PC-3 (cell line): ENCODE measurements around the gene PTPRB. TPM values are rescaled to one million over a fixed set of nuclear protein-coding genes. Genes with fewer than 3 reads are reported as not detected.

Source experiments
- ATAC-seq: fragments of 200-7000 bp; cut with Tn5 transposase; 2 replicates; pipeline ENCODE4 v1.9.1; 2020; ENCODE audit warnings: mild to moderate bottlenecking, moderate library complexity
- BruUV-seq: library from RNA; stranded (reverse); fragments of 400-500 nt; replicated peaks from 2 replicates; lab custom pipeline; 2021; lab: Mats Ljungman, UMichigan
- CTCF ChIA-PET: fragments of 300-600 bp; sonication (Branson Sonifier 250); formaldehyde crosslinking; loops from one replicate; lab custom pipeline; 2022; ENCODE audit warnings: antibody characterized with exemption; lab: Charles Lee
- POLR2A ChIA-PET: fragments of 300-600 bp; sonication (Branson Sonifier 250); formaldehyde crosslinking; loops from one replicate; lab custom pipeline; 2022; ENCODE audit warnings: antibody characterized with exemption; ENCODE audit not compliant: unreplicated experiment; lab: Charles Lee
- DNase-seq: peaks from one replicate; pipeline ENCODE4 v3.0.0-alpha.2; 2015
- H2AFZ ChIP-seq: fragments of 300-600 bp; sonication (generic); 2 replicates; pipeline ENCODE4 v1.6.0; 2016; ENCODE audit warnings: antibody characterized with exemption, low read length
- H3F3A ChIP-seq: fragments of 300-600 bp; sonication (generic); one replicate; pipeline ENCODE4 v1.6.0; 2017; ENCODE audit warnings: antibody characterized with exemption, low read length, control low read depth, mild to moderate bottlenecking; ENCODE audit not compliant: unreplicated experiment
- H3K27ac ChIP-seq: fragments of 300-600 bp; sonication (generic); 2 replicates; pipeline ENCODE4 v1.5.1; 2016; ENCODE audit warnings: mild to moderate bottlenecking, low read length
- H3K27me3 ChIP-seq: fragments of 300-600 bp; sonication (generic); 2 replicates; pipeline ENCODE4 v1.6.1; 2016; ENCODE audit warnings: low read length, mixed read lengths
- H3K36me3 ChIP-seq: fragments of 300-600 bp; sonication (generic); 2 replicates; pipeline ENCODE4 v1.6.1; 2016; ENCODE audit warnings: low read depth, mixed run types, low read length, mixed read lengths
- H3K4me1 ChIP-seq: fragments of 300-600 bp; sonication (generic); 2 replicates; pipeline ENCODE4 v1.5.1; 2016; ENCODE audit warnings: low read length; ENCODE audit not compliant: insufficient read depth
- H3K4me2 ChIP-seq: fragments of 300-600 bp; sonication (generic); 2 replicates; pipeline ENCODE4 v1.6.0; 2016; ENCODE audit warnings: low read length
- H3K4me3 ChIP-seq: fragments of 300-600 bp; sonication (generic); 2 replicates; pipeline ENCODE4 v1.5.1; 2016; ENCODE audit warnings: mild to moderate bottlenecking, low read length, mixed read lengths
- H3K79me2 ChIP-seq: fragments of 300-600 bp; sonication (generic); 2 replicates; pipeline ENCODE4 v1.6.1; 2017; ENCODE audit warnings: low read length, mixed read lengths
- H3K9ac ChIP-seq: fragments of 300-600 bp; sonication (generic); 2 replicates; pipeline ENCODE4 v1.6.0; 2016; ENCODE audit warnings: mild to moderate bottlenecking, low read length
- H3K9me2 ChIP-seq: fragments of 300-600 bp; sonication (generic); replicated peaks from 2 replicates; pipeline ENCODE4 v1.6.1; 2016; ENCODE audit warnings: mixed run types, low read length, mixed read lengths
- H3K9me3 ChIP-seq: fragments of 300-600 bp; sonication (generic); 2 replicates; pipeline ENCODE4 v1.6.1; 2016; ENCODE audit warnings: low read length, mixed read lengths
- H4K20me1 ChIP-seq: fragments of 300-600 bp; sonication (generic); 2 replicates; pipeline ENCODE4 v1.6.1; 2016; ENCODE audit warnings: low read length, mixed read lengths
- EZH2 ChIP-seq: fragments of 300-600 bp; sonication (generic); IDR thresholded peaks from one replicate; pipeline ENCODE4 v1.6.1; 2017; ENCODE audit warnings: antibody characterized with exemption, mild to moderate bottlenecking, low read length; ENCODE audit not compliant: unreplicated experiment
- EZH2phosphoT487 ChIP-seq: fragments of 300-600 bp; sonication (generic); IDR thresholded peaks from 2 replicates; pipeline ENCODE4 v1.6.1; 2018; ENCODE audit warnings: mild to moderate bottlenecking, antibody characterized with exemption, low read length, borderline replicate concordance
- intact Hi-C: fragments of 100-400 bp; cut with micrococcal nuclease; formaldehyde crosslinking; loops from 2 replicates; pipeline ENCODE4 v1.9.0; 2023
- total RNA-seq: library from RNA; depleted of rRNA; stranded (reverse); fragments of >200 nt; gene quantifications from 2 replicates; pipeline ENCODE4 v1.2.3, GENCODE V29; 2014
- TF ChIP-seq, protein P1 (sequence below): fragments of 300-600 bp; sonication (generic); conservative IDR thresholded peaks from 2 replicates; pipeline ENCODE4 v1.5.1; 2017; ENCODE audit warnings: antibody characterized with exemption, low read depth, mild to moderate bottlenecking, low read length

PTPRB gene
- total RNA-seq, 1 experiment from 2014 or later = 0.66 TPM

GRCh38 chr12:70648831-70649230 is 11.6 kb upstream of the PTPRB start:
- H3F3A ChIP-seq = peaks cover 16% of the 10 kb centered on the region
- H3K4me1 ChIP-seq = peaks cover 46% of the 10 kb centered on the region
- ChIA-PET CTCF (no interaction called here), POLR2A (no interaction called here)
- ATAC-seq (no peak), DNase-seq (peak; percentile 53)
- TF ChIP-seq EZH2 (no peak), EZH2phosphoT487 (no peak)
- TF ChIP-seq, protein P1, sequence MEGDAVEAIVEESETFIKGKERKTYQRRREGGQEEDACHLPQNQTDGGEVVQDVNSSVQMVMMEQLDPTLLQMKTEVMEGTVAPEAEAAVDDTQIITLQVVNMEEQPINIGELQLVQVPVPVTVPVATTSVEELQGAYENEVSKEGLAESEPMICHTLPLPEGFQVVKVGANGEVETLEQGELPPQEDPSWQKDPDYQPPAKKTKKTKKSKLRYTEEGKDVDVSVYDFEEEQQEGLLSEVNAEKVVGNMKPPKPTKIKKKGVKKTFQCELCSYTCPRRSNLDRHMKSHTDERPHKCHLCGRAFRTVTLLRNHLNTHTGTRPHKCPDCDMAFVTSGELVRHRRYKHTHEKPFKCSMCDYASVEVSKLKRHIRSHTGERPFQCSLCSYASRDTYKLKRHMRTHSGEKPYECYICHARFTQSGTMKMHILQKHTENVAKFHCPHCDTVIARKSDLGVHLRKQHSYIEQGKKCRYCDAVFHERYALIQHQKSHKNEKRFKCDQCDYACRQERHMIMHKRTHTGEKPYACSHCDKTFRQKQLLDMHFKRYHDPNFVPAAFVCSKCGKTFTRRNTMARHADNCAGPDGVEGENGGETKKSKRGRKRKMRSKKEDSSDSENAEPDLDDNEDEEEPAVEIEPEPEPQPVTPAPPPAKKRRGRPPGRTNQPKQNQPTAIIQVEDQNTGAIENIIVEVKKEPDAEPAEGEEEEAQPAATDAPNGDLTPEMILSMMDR = no peak
- H3K4me2 ChIP-seq = no peak overlapping the region
- H3K36me3 ChIP-seq = no peaks in the 10 kb centered on the region
- no peaks in the 10 kb centered on the region for H3K79me2 ChIP-seq
- H4K20me1 ChIP-seq = no peaks in the 10 kb centered on the region
- BruUV-seq = no TSS peak
- H3K27ac ChIP-seq = no peak overlapping the region
- no peaks in the 10 kb centered on the region for H3K9me3 ChIP-seq
- no peak overlapping the region for H2AFZ ChIP-seq
- no peak overlapping the region for H3K4me3 ChIP-seq
- no peaks in the 10 kb centered on the region for H3K27me3 ChIP-seq
- no peak overlapping the region for H3K9ac ChIP-seq
- no peaks in the 10 kb centered on the region for H3K9me2 ChIP-seq
- intact Hi-C loops = loop anchor here (5.0 kb wide), 1 partner anchor 43 kb away; no protein-coding TSS in a partner anchor

GRCh38 chr12:70648191-70648590 is 11.0 kb upstream of the PTPRB start:
- intact Hi-C loops = loop anchor here (5.0 kb wide), 1 partner anchor 44 kb away; no protein-coding TSS in a partner anchor
- Histone ChIP-seq H3K9ac (no peak overlapping the region), H3K9me3 (no peaks in the 10 kb centered on the region), H4K20me1 (no peaks in the 10 kb centered on the region), H3K4me2 (no peak overlapping the region), H3K27me3 (no peaks in the 10 kb centered on the region), H3K4me1 (peaks cover 52% of the 10 kb centered on the region), H3F3A (peaks cover 16% of the 10 kb centered on the region), H3K27ac (peak overlapping the region; percentile 99), H3K4me3 (no peak overlapping the region), H3K36me3 (no peaks in the 10 kb centered on the region), H3K9me2 (no peaks in the 10 kb centered on the region), H2AFZ (no peak overlapping the region), H3K79me2 (no peaks in the 10 kb centered on the region)
- TF ChIP-seq EZH2 = no peak
- TF ChIP-seq EZH2phosphoT487 = no peak
- TF ChIP-seq, protein P1 = no peak
- ATAC-seq = no peak
- POLR2A ChIA-PET = no interaction called here
- DNase-seq = no peak
- no TSS peak for BruUV-seq
- CTCF ChIA-PET = no interaction called here

DNA sequence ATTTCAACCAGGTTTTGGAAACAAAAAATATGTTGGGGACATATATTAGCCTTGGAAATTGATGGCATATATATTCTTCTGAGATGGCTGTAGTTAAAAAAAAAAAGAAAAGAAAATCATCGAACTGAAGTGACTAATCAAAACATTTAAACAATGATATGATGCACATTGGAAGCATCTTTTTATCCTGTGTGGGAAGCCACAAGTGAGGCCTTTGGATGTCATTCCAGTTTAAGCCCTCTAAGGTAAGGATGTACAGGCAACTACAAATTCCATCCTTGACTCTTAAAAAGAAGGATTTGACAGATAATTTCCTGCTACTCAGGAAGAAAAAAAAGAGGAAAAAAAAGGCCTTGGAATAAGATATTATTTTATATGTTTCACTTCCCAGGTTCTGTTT is 9.6 kb upstream of the PTPRB start:
- Histone ChIP-seq H3K27ac (peak overlapping the region; percentile 99), H3F3A (peaks cover 16% of the 10 kb centered on the region), H3K36me3 (no peaks in the 10 kb centered on the region), H3K4me2 (peak overlapping the region; percentile 79), H3K9me2 (no peaks in the 10 kb centered on the region), H4K20me1 (no peaks in the 10 kb centered on the region), H3K9me3 (no peaks in the 10 kb centered on the region), H3K79me2 (no peaks in the 10 kb centered on the region), H3K27me3 (no peaks in the 10 kb centered on the region), H3K4me3 (peak overlapping the region; percentile 12; the same call in 1 of the 2 replicates), H2AFZ (no peak overlapping the region), H3K4me1 (peaks cover 54% of the 10 kb centered on the region), H3K9ac (peak overlapping the region; percentile 83)
- DNase-seq (peak; percentile 74), ATAC-seq (no peak)
- no TSS peak for BruUV-seq
- POLR2A ChIA-PET = no interaction called here
- CTCF ChIA-PET = no interaction called here
- intact Hi-C loops = loop anchor here (2.0 to 5.0 kb wide), 2 partner anchors 14 to 45 kb away; no protein-coding TSS in a partner anchor
- TF ChIP-seq EZH2 = no peak
- TF ChIP-seq, protein P1 = no peak
- no peak for TF ChIP-seq EZH2phosphoT487
